HG03103 (cell line): ENCODE data around the gene AP2A2.
"Not testable (repeated sequence)": the region's sequence is repeated elsewhere in the genome, so short reads cannot be mapped to it uniquely, and the experiment has no call there.

Experiments used
- ATAC-seq: cut with Tn5 transposase; IDR thresholded peaks from one replicate; pipeline ENCODE4 v1.9.1; 2021; ENCODE audit warnings: low read depth; ENCODE audit not compliant: unreplicated experiment

The AP2A2 gene

DNA sequence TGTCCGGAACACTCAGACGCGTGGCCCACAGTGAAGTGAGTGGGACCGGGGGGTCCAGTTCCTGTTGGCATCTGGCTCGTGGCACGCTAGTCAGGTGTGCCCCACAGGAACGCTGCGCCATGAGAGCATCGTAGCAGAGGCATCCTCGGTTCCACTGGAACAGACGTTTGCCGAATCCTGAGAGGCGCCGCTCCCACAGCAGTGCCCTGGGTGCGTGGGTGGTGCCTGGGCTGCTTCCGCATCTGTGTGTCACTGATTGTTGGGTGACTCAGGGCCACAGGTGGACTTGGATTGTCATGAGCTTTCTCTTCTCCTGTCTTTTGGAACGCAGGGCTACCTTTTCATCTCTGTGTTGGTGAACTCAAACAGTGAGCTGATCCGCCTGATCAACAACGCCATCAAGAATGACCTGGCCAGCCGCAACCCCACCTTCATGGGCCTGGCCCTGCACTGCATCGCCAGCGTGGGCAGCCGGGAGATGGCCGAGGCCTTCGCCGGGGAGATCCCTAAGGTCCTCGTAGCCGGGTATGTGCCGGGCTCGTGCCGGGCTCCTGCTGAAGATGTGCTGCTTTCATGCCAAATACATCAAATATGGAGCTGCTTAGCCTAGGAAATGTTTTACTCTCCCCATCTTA, 46.2 kb downstream of the AP2A2 start:
- no peak for ATAC-seq

DNA sequence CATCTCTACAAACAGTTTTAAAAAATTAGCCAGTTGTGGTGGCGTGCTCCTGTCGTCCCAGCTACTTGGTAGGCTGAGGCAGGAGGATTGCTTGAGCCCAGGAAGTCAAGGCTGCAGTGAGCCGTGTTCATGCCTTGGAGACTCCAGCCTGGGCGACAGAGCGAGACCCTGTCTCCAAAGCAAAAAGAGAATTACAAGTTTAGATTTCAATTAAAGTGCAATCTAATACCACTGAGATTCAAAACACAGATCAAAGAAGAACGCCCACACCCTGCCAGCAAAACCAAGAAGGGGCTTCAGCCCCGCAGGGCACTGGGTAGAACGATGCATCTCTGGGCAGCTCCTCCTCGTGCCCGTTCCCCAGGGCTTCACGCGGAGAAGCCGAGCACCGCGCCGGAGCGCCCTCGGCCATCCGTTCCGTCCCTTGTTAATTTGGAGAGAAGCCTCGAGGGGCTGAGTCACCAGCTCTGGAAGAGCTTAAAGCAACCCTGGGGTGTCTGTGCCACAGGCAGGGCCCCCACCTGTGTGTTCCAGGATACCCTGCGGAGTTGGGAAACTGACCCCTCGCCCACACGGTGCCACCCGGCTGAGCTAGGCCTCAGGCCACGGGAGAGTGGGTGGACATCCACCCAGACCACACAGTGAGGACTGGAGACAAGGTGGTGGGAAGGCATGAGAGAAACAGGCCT, 47.0 kb downstream of the AP2A2 start:
- no peak for ATAC-seq

DNA sequence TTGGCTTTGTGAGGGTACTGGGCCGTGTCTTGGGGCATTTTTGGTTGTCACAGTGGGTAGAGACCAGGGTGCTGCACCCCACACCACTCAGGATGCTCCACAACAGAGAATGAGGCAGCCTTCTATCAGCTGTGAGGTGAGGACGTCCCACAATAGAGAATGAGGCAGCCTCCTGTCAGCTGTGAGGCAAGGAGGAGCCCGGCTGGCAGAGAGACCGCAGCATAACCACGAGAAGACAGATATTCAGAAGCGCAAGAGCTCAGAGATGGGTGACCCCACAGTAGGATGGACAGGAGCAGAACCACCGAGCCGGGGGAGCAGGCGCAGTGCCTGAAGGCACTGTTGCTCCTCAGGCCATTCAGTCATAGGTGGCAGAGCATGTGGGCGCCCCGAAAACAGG, 47.6 kb downstream of the AP2A2 start:
- no peak for ATAC-seq

DNA sequence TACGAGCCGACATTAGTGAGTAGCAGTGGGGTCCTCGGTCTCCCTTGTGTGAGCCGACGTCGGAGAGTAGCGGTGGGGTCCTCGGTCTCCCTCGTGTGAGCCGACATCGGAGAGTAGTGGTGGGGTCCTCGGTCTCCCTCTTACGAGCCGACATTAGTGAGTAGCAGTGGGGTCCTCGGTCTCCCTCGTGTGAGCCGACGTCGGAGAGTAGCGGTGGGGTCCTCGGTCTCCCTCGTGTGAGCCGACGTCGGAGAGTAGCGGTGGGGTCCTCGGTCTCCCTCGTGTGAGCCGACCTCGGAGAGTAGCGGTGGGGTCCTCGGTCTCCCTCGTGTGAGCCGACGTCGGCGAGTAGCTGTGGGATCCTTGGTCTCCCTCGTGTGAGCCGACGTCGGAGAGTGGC, 49.7 kb downstream of the AP2A2 start:
- ATAC-seq, result not testable (repeated sequence)

DNA sequence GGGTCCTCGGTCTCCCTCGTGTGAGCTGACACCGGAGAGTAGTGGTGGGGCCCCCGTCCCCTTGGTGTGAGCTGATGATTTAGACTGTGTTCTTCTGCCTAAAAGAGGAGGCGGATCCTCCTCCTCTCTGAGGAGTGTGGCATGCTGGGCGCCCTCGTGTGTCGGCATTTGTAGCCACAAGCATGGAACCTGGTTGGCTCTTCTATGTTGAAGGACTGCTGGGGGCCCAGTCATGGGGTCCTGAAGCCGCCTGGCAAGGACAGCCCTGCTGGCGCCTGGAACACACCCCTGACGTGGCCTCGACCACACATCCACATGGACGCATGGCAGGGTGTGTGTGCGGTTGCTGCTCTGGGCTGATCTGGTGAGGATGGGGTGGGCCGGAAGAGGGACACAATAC, 50.2 kb downstream of the AP2A2 start:
- ATAC-seq, result no peak

DNA sequence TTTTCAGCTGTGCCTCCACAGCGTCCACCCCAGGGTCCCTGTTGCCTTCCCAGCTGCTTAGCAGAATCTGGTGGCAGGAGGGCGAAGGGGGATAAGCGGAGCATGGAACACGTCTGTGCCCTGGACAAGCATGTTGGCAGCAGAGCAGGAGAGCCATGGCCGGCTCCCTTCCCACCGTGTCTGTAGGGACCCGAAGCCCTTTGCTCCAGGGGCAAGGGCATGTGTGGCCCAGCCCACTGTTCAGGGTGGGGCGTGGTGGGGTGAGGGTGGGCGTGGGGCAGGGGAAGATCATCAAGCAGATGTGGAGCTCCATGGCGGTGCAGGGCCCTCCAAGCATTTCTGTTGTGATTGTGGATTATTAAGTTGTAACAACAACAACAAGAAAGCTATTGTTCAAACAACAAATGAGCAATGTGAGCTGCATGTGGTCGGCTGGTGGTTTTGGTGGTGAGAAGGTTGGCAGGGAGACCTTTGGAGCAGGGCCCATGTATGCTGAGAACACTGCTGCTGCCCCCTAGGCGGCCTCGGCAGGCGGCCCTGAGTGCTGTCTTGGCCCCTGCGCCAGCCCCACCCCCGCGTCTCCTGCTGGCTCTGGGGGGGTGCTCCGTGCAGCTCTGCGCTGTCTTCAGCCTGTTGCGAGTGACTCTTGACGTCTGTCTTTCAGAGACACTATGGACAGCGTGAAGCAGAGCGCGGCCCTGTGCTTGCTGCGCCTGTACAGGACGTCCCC, 50.9 kb downstream of the AP2A2 start:
- no peak for ATAC-seq

DNA sequence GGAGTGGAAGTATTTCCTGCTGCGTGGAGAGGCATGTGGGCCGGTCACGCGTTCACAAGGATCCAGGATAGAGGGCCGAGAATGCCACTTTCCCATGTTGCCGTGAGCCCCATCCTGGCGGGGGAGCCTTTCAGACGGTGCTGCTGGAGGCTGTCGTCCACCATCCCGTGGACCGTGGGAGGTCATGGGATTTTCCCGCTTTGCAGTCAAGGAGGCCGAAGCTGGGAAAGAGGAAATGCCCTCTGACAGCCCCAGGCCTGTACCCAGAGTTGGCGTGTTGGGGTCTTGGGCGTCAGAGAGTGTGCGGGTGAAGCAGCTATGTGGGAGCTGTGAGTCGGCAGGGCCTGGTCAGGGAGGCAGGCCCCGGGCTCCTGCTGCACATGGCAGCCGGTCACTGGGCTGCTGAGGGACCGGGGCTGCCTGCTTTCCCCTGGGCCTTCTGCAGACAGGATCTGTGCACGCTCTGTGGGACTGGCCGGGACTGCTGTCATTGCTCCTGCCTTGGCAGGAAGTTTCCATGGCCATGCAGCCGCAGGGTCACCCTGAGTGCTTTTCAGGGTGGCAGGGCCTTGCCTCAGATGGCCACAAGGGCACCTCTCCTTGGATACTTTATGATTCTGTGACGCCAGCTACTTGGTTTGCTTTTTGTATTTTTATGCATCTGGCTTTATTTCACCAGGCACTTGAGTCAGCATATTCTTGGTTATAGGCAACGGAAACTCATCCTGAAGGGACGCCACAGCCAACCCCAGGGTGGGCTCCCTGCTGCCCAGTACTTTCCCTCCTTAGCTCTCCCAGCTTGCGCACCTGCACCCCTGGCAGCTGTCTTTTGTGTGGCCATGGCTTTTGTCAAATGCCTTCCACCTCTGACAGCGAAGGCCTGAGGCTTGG, 52.4 kb downstream of the AP2A2 start:
- no peak for ATAC-seq

DNA sequence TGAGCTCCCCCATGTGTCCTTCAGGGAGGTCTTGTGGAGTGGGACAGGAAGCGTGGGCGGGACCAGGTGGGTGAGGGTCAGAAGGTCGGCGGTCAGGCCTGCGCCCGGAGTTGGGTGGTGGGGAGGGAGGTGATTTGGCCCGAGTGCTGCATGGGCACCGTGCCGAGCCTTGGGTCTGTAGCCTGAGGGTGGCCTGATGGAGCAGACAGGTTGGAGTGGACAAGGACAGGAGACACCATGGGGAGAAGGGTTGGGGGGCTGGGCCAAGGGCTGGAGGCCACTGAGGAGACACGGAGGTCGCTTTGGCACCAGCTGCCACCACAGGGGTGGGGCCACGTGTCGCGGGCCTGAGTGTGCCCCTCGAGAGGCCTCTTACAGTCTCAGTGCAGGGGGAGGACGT, 53.1 kb downstream of the AP2A2 start:
- no peak for ATAC-seq

DNA sequence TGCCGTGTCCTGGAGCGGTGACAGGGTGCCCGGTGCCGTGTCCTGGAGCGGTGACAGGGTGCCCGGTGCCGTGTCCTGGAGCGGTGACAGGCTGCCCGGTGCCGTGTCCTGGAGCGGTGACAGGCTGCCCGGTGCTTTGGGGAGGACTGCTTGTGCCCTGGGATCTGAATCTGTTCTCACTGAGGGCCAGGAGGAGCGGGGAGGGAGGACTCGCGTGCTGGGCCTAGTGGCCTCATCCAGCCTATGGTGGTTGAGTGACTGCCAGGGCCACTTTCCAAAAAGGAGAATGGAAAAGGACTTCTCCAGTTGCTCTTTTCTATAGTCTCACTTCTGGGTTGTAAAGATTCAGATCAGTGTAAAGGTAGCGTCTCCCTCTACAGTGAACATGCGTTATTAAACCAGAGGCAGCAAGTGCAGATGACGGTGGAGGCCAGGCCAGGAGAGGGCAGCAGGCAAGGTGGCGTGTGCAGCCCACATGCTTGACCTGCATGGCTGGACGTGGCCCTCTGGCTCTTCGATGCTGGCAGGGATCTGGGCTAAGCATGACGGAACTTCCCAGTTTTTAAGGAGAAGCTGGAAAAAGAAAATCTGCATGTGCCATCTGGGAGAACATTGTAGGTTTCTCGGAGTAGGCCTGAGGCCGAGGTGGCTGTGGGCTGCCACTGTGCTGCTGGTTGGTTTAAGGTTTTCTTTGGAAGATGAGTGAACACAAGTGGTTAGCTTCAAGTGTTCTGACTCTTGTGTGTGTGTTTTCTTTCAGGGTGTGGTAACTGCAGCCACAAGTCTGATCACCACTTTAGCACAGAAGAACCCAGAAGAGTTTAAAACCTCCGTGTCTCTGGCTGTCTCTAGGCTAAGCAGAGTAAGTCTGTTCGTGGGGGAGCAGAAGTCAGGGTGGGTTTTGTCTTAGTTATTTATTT, 55.0 kb downstream of the AP2A2 start:
- ATAC-seq, result no peak

DNA sequence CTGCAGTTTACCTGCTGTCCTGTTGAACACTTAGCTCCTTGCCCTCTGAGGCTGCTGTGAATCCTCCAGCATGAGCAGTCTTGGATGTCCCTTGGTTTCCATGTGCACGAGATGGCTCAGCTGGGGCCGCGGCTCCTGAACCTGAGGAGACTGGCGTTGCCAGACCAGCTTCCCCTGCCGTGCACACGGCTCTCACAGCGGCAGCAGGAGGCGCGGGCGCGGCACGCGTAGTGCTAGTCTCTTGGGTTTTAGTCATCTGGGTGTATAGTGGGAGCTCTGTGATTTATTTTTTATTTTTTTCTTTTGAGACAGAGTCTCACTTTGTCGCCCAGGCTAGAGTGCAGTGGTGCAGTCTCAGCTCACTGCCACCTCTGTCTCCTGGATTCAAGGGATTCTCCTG, 56.1 kb downstream of the AP2A2 start:
- ATAC-seq, result no peak

DNA sequence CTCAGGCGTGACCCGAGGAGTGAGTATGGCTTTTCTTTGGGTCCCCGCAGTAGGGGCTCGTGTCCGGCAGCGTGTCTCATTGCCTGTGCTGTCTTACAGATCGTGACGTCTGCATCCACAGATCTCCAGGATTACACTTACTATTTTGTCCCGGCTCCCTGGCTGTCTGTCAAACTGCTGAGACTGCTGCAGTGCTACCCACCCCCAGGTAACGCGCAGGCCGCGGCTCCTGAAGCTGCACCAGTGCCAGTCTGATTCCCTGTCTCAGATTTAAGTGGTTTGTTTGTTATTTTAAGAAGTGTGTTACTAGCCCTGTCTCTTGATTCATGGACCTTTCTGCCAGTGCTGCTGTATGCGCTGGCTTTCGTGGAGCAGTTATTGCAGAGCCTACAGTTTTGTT, 58.9 kb downstream of the AP2A2 start:
- no peak for ATAC-seq

DNA sequence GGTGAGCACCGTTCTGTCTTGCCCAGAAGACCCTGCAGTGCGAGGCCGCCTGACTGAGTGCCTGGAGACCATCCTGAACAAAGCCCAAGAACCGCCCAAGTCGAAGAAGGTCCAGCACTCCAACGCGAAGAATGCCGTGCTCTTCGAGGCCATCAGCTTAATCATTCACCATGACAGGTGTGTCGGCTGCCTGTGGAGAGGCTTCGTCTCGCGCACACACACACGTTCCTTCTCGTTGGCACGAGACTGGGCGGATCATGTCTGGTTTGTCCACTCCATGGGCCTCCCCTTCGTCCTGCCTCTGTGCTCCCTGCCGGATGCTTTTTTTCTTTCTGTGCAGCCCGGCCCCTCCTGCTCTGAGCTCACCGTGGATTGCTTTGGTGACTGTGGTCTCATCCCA, 59.7 kb downstream of the AP2A2 start:
- no peak for ATAC-seq

DNA sequence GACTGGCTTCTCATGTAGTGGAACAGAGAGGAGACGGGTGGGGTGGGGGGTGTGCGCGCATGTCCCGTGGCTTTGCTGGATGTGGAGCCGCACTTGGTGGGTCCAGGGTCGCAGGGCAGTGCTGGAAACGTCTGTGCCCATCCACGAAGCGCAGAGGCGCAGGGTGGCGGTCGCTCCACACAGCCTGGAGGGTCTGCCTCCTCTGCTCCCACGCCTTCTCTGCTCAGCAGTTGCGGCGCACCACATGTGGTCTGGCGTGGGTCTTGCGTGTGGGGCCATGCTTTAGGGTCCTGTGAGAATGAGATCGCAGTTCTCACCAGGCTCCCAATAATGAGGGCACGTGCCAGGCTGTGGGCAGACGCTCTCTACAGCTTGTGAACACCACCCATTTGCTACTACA, 60.2 kb downstream of the AP2A2 start:
- ATAC-seq, result no peak

DNA sequence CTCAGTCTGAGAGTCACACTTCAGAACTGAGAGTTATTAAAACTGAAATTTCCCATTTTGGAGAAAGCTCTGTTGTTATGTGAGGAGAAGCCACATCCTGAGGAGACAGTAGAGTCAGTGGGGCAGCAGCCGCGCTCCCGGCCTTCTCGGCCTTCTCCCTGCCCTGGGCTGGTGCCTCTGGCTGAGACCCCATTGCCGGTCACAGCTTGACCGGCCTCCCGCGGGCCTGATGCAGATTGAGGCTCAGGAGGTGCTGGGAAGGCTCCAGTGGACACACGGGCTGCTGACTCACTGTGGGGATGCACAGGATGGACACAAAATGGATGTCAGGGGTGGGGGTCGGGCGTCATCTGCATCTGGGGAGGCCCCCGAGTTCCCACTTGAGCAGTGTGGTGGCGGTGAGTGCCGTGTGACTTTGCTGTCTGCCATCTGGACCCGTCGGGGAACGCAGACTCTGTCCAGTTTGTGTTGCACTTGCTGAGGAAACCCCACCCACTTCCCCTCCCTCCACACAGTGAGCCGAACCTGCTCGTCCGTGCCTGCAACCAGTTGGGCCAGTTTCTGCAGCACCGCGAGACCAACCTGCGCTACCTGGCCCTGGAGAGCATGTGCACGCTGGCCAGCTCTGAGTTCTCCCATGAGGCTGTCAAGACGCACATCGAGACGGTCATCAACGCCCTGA, 60.7 kb downstream of the AP2A2 start:
- ATAC-seq, result no peak

DNA sequence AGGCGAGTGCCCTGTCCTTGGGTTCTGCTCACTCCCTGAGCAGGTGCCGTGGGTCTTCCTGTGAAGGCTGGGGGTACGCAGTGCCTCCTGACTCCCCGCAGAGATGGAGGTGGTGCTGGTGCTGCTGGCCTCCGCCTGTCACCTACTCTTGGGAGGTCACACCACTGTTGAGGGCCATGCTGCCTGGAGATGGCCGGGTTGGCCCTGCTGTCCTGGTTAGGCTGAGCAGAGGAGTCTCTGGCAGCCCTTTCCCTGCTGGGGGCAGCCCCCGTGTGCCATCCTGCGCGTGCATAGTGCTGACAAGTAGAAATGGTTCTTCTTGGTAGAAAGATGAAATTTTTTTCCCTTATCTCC, 61.3 kb downstream of the AP2A2 start:
- ATAC-seq, result no peak

DNA sequence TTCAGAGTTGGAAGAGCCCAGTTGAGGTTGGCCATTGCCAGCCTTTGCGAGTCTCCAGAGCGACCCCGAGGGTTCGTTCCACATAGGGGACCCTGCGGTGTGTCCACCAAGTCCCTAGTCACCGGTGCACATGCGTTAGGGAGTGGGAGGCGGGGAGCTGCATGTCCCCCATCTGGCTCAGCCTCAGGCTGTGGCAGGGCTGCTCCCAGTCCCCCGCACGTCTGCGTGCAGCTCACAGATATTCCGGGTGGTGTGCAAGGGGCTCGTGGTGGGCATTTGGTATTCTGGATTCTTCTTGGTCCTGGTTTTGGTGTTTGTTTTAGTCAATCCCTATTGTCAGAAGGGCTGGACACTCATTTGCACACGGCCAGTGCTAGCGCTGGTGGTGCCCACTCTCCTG, 62.0 kb downstream of the AP2A2 start:
- no peak for ATAC-seq

DNA sequence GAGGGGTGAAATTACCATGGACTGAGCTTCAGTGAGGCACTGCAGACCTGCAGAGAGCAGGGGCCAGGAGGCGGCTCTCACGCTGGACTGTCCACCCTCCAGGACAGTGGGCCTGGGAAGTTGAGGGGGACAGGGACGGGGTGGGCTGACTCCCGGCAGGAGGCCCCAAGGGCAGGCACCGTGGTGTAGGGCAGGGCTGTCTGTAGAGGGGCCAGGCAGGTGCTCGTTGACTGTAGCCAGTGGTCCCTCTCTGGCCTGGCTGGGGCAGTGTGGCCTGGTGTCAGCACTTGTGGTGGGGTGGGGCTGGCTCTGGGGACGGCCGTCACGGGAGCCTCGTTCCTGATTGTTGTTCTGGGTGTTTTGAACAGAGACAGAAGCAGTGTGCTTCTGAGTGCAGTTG, 64.4 kb downstream of the AP2A2 start:
- no peak for ATAC-seq

DNA sequence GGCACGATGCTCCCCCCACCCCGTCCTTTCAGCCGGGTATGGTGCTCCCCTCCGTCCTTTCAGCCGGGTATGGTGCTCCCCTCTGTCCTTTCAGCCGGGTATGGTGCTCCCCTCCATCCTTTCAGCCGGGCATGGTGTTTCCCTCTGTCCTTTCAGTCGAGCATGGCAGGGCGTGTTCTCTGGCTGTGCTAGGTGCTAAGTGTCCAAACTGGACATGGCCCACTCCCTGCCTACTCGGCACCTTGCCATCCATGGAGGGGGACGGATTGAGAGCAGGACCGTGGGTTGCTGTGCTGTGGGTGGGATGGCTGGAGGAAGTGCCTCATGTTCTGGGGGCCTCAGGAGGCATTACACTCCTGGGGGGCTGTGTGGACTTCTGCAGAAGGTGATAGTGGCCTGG, 65.4 kb downstream of the AP2A2 start:
- no peak for ATAC-seq

DNA sequence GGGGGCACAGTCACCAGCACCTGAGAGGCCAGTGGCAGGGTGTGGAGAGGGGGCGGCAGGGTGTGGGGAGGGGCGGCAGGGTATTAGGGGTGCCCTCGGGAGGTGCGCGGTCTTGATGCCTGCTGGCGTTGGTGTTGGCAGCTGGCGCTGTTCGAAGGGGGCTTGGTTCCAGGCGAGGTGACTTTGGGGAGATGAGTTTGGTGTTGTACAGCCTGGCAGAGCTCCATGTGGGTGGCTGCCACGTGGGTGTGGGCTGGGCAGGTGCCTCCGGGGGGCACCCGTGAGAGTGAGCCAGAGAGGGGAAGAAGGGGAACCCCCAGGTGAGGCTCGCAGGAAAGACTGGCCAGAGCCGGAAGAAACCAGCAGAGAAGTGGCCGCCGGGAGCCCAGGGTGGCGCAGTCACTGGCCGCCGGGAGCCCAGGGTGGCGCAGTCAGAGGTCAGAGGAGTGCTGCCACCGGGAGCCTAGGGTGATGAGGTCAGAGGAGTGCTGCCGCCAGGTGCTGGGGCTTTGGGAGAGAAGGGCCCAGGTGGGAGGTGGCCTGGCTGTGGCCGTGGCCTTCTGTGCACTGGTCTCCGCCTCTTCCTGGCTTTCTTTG, 66.1 kb downstream of the AP2A2 start:
- no peak for ATAC-seq
